SK-N-SH treated with all-trans-retinoic acid at 6 μM for 48 hours (cell line): Measurements from ENCODE around the gene FCER2.

ENCODE experiments used
- ATAC-seq: fragments of 200-7000 bp; cut with Tn5 transposase; 3 replicates; pipeline ENCODE4 v1.9.1; 2020; ENCODE audit warnings: mild to moderate bottlenecking, moderate library complexity
- ARNTL ChIP-seq: fragments of 450-650 bp; formaldehyde crosslinking; IDR thresholded peaks from 2 replicates; pipeline ENCODE4 v1.5.0; 2020; ENCODE audit warnings: low read depth, mild to moderate bottlenecking, moderate library complexity, borderline replicate concordance
- BACH2 ChIP-seq: fragments of 250-450 bp; sonication (Bioruptor Pico); IDR thresholded peaks from 2 replicates; pipeline ENCODE4 v1.9.0; 2021; ENCODE audit warnings: mild to moderate bottlenecking, borderline replicate concordance
- CSDC2 ChIP-seq: fragments of 250-450 bp; sonication (Bioruptor Pico); IDR thresholded peaks from 2 replicates; pipeline ENCODE4 v1.5.0; 2020; ENCODE audit warnings: mild to moderate bottlenecking, moderate library complexity
- ESRRG ChIP-seq: fragments of 250-450 bp; sonication (Bioruptor Pico); IDR thresholded peaks from 2 replicates; pipeline ENCODE4 v1.6.1; 2021; ENCODE audit warnings: mild to moderate bottlenecking
- GLIS3 ChIP-seq: fragments of 250-450 bp; sonication (Bioruptor Pico); IDR thresholded peaks from 2 replicates; pipeline ENCODE4 v1.5.0; 2020; ENCODE audit warnings: mild to moderate bottlenecking, moderate library complexity
- ISL1 ChIP-seq: fragments of 250-450 bp; sonication (Bioruptor Pico); IDR thresholded peaks from 2 replicates; pipeline ENCODE4 v2.1.2; 2022; ENCODE audit warnings: mild to moderate bottlenecking, moderate library complexity
- OSR1 ChIP-seq: fragments of 250-450 bp; sonication (Bioruptor Pico); IDR thresholded peaks from 2 replicates; pipeline ENCODE4 v1.8.0; 2022; ENCODE audit warnings: moderate library complexity, mild to moderate bottlenecking, inconsistent platforms
- PPARA ChIP-seq: fragments of 250-450 bp; sonication (Bioruptor Pico); IDR thresholded peaks from 2 replicates; pipeline ENCODE4 v1.5.0; 2020; ENCODE audit warnings: mild to moderate bottlenecking, borderline replicate concordance
- RARB ChIP-seq: fragments of 250-450 bp; sonication (Bioruptor Pico); IDR thresholded peaks from 2 replicates; pipeline ENCODE4 v1.8.0; 2021; ENCODE audit warnings: mild to moderate bottlenecking, moderate library complexity
- SNAI2 ChIP-seq: fragments of 250-450 bp; sonication (Bioruptor Pico); IDR thresholded peaks from 2 replicates; pipeline ENCODE4 v1.5.0; 2020; ENCODE audit warnings: mild to moderate bottlenecking, moderate library complexity
- TCF4 ChIP-seq: fragments of 250-450 bp; sonication (Bioruptor Pico); IDR thresholded peaks from 2 replicates; pipeline ENCODE4 v1.8.0; 2021; ENCODE audit warnings: mild to moderate bottlenecking, moderate library complexity, borderline replicate concordance
- TOX ChIP-seq: fragments of 250-450 bp; sonication (Bioruptor Pico); IDR thresholded peaks from 2 replicates; pipeline ENCODE4 v1.8.0; 2021; ENCODE audit warnings: mild to moderate bottlenecking, moderate library complexity, borderline replicate concordance
- ZC3H10 ChIP-seq: fragments of 250-450 bp; sonication (Bioruptor Pico); IDR thresholded peaks from 2 replicates; pipeline ENCODE4 v1.5.1; 2021; ENCODE audit warnings: mild to moderate bottlenecking, moderate library complexity
- ZFP3 ChIP-seq: fragments of 250-450 bp; sonication (Bioruptor Pico); IDR thresholded peaks from 2 replicates; pipeline ENCODE4 v1.5.0; 2020; ENCODE audit warnings: mild to moderate bottlenecking, moderate library complexity
- ZFP30 ChIP-seq: fragments of 450-650 bp; formaldehyde crosslinking; IDR thresholded peaks from 2 replicates; pipeline ENCODE4 v1.5.0; 2022; ENCODE audit warnings: mild to moderate bottlenecking, moderate library complexity
- ZNF565 ChIP-seq: fragments of 450-650 bp; formaldehyde crosslinking; conservative IDR thresholded peaks from 2 replicates; pipeline ENCODE4 v1.5.0; 2020; ENCODE audit warnings: low read depth, mild to moderate bottlenecking, moderate library complexity
- ZNF70 ChIP-seq: fragments of 450-650 bp; formaldehyde crosslinking; IDR thresholded peaks from 2 replicates; pipeline ENCODE4 v1.5.0; 2020; ENCODE audit warnings: mild to moderate bottlenecking, moderate library complexity
- ZNF8 ChIP-seq: fragments of 450-650 bp; formaldehyde crosslinking; IDR thresholded peaks from 2 replicates; pipeline ENCODE4 v1.5.0; 2020; ENCODE audit warnings: mild to moderate bottlenecking, moderate library complexity
- TF ChIP-seq, protein P1 (sequence below): fragments of 250-450 bp; sonication (Bioruptor Pico); IDR thresholded peaks from 2 replicates; pipeline ENCODE4 v1.8.0; 2021; ENCODE audit warnings: low read depth, mild to moderate bottlenecking, moderate library complexity, borderline replicate concordance
- TF ChIP-seq, protein P2 (sequence below): fragments of 250-450 bp; sonication (Bioruptor Pico); IDR thresholded peaks from 2 replicates; pipeline ENCODE4 v1.8.0; 2020; ENCODE audit warnings: mild to moderate bottlenecking, moderate library complexity, borderline replicate concordance
- TF ChIP-seq, protein P3 (sequence below): fragments of 250-450 bp; sonication (Bioruptor Pico); IDR thresholded peaks from 2 replicates; pipeline ENCODE4 v1.5.0; 2020; ENCODE audit warnings: mild to moderate bottlenecking, moderate library complexity
- TF ChIP-seq, protein P4 (sequence below): fragments of 250-450 bp; sonication (Bioruptor Pico); IDR thresholded peaks from 2 replicates; pipeline ENCODE4 v1.5.1; 2020; ENCODE audit warnings: low read depth, mild to moderate bottlenecking, moderate library complexity

Gene FCER2

DNA sequence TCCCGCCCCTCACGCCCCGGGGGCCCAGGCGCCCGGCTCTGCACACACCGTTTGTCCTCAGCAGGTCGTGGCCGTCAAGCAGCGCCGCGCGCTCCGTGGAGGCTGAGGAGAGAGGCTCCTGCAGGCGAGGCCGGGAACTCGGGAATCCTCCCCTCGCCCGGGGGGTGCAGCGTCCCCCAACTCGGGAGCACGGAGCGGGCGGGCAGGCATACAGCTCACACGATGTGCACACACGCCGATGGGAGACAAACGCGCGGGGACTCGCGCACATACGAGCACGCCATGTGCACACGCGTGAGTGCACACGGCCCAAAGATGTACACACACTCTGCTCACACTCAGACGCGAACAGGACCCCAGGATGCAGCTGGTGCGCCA lies 29.3 kb upstream of the FCER2 start:
- no peak for ATAC-seq
- TF ChIP-seq ZFP30 (CRISPR knock-in tag) (no peak), GLIS3 (CRISPR knock-in tag) (no peak), ISL1 (CRISPR knock-in tag) (no peak), ZC3H10 (CRISPR knock-in tag) (no peak), RARB (CRISPR knock-in tag) (no peak), TCF4 (no peak), OSR1 (no peak), BACH2 (CRISPR knock-in tag) (no peak), TOX (CRISPR knock-in tag) (no peak), ZNF565 (CRISPR knock-in tag) (no peak), ZNF8 (no peak), CSDC2 (CRISPR knock-in tag) (no peak), ARNTL (no peak), ESRRG (no peak), SNAI2 (CRISPR knock-in tag) (no peak)
- TF ChIP-seq, protein P1, sequence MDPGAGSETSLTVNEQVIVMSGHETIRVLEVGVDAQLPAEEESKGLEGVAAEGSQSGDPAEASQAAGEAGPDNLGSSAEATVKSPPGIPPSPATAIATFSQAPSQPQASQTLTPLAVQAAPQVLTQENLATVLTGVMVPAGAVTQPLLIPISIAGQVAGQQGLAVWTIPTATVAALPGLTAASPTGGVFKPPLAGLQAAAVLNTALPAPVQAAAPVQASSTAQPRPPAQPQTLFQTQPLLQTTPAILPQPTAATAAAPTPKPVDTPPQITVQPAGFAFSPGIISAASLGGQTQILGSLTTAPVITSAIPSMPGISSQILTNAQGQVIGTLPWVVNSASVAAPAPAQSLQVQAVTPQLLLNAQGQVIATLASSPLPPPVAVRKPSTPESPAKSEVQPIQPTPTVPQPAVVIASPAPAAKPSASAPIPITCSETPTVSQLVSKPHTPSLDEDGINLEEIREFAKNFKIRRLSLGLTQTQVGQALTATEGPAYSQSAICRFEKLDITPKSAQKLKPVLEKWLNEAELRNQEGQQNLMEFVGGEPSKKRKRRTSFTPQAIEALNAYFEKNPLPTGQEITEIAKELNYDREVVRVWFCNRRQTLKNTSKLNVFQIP (CRISPR knock-in tag): no peak
- TF ChIP-seq, protein P2, sequence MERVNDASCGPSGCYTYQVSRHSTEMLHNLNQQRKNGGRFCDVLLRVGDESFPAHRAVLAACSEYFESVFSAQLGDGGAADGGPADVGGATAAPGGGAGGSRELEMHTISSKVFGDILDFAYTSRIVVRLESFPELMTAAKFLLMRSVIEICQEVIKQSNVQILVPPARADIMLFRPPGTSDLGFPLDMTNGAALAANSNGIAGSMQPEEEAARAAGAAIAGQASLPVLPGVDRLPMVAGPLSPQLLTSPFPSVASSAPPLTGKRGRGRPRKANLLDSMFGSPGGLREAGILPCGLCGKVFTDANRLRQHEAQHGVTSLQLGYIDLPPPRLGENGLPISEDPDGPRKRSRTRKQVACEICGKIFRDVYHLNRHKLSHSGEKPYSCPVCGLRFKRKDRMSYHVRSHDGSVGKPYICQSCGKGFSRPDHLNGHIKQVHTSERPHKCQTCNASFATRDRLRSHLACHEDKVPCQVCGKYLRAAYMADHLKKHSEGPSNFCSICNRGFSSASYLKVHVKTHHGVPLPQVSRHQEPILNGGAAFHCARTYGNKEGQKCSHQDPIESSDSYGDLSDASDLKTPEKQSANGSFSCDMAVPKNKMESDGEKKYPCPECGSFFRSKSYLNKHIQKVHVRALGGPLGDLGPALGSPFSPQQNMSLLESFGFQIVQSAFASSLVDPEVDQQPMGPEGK: no peak
- TF ChIP-seq, protein P3, sequence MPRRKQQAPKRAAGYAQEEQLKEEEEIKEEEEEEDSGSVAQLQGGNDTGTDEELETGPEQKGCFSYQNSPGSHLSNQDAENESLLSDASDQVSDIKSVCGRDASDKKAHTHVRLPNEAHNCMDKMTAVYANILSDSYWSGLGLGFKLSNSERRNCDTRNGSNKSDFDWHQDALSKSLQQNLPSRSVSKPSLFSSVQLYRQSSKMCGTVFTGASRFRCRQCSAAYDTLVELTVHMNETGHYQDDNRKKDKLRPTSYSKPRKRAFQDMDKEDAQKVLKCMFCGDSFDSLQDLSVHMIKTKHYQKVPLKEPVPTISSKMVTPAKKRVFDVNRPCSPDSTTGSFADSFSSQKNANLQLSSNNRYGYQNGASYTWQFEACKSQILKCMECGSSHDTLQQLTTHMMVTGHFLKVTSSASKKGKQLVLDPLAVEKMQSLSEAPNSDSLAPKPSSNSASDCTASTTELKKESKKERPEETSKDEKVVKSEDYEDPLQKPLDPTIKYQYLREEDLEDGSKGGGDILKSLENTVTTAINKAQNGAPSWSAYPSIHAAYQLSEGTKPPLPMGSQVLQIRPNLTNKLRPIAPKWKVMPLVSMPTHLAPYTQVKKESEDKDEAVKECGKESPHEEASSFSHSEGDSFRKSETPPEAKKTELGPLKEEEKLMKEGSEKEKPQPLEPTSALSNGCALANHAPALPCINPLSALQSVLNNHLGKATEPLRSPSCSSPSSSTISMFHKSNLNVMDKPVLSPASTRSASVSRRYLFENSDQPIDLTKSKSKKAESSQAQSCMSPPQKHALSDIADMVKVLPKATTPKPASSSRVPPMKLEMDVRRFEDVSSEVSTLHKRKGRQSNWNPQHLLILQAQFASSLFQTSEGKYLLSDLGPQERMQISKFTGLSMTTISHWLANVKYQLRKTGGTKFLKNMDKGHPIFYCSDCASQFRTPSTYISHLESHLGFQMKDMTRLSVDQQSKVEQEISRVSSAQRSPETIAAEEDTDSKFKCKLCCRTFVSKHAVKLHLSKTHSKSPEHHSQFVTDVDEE (CRISPR knock-in tag): no peak
- TF ChIP-seq, protein P4, sequence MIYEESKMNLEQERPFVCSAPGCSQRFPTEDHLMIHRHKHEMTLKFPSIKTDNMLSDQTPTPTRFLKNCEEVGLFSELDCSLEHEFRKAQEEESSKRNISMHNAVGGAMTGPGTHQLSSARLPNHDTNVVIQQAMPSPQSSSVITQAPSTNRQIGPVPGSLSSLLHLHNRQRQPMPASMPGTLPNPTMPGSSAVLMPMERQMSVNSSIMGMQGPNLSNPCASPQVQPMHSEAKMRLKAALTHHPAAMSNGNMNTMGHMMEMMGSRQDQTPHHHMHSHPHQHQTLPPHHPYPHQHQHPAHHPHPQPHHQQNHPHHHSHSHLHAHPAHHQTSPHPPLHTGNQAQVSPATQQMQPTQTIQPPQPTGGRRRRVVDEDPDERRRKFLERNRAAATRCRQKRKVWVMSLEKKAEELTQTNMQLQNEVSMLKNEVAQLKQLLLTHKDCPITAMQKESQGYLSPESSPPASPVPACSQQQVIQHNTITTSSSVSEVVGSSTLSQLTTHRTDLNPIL (CRISPR knock-in tag): no peak

DNA sequence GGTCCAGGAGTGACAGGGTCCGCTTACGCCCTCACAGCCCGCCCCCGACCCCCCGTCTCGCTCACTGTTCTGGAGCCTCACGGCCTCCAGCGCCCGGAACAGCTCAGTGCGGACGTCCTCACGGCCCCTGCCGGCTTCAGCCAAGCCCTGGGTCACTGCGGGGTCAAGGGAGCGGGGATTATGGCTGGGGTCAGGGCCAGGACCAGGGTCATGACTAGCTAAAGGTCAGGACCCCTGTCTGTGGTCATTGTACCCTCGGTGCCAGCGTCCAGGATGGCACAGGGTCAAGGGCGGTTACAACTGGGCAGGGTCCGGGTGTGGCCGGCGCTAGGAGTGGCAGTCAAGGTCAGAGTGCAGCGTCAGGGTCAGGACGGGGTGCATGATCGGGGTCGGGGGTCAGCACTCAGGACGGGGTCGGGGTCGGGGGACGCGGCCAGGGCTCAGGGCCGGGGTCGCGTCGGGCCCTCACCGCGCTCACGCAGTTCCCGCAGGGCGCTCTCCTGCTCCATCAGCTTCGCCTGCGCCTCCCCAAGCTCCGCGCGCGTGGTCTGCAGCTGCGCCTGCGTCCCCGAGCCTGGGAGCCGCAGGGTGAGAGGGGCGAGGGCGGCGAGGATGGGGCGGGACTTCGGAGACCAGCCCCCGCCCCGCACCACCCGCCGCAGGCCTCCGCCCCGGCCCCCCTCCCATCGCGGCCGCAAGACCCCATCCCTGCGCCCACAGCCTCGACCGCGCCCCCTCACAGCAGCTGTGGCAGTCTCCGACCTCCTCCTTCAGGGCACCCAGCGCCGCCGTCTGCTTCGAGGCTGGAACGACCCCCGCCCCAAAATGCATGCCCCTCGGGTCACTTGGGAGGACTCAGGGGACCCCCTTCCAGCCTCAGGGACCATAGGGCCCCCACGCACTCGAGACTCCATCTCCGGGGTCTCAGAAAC lies 28.6 kb upstream of the FCER2 start:
- ATAC-seq: no peak
- TF ChIP-seq RARB (CRISPR knock-in tag) (no peak), ZNF70 (CRISPR knock-in tag) (no peak), TOX (CRISPR knock-in tag) (no peak), ZNF565 (CRISPR knock-in tag) (no peak)

DNA sequence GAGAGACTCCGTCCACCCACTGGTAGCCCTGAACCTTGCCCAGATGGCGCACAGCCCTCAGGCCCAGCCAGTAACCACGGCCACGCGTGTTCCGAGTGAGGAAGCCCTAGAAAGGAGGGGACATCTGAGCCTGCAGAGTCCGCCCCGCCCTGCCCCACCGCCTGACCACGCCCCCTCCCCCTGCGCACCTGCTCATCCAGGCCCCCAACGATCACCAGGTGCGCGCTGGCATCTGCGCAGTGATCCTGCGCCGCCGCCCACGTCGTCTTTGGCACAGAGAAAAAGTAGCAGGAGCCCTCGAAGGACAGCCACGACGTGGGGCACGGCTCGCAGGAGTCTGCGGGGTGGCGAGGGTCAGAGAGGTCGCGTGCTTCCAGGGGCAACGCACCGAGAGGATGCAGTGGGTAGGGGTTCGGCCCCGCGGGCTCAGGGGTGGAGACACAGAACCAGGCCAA lies 27.9 kb upstream of the FCER2 start:
- TF ChIP-seq TCF4: no peak
- TF ChIP-seq ZC3H10 (CRISPR knock-in tag): no peak
- no peak for TF ChIP-seq ESRRG
- TF ChIP-seq BACH2 (CRISPR knock-in tag): no peak
- ATAC-seq: no peak

DNA sequence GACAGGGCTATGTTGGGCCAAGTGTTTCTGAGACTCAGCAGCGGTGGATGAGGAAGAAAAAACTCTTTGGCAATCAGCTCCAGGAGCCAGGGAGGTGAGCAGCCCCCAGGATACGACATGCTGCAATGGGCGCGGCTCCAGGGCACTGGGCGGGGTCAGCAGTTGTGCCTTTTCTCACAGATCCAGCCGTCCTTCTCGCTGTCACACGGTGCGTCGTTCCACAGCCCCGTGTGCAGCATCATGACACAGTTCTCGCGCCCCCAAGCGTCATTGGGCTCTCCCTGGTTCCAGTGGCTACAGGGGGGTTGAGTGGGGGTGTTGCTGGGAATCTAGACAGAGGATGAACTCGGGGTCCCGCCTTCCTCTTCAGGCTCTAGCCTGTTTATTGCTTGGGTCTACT lies 27.3 kb upstream of the FCER2 start:
- ATAC-seq: no peak
- TF ChIP-seq, protein P3 (CRISPR knock-in tag): no peak
- no peak for TF ChIP-seq ZC3H10 (CRISPR knock-in tag)
- no peak for TF ChIP-seq BACH2 (CRISPR knock-in tag)
- no peak for TF ChIP-seq ZNF70 (CRISPR knock-in tag)
- TF ChIP-seq, protein P4 (CRISPR knock-in tag): no peak
- TF ChIP-seq, protein P1 (CRISPR knock-in tag): no peak
- TF ChIP-seq ZFP3 (CRISPR knock-in tag): no peak
- no peak for TF ChIP-seq PPARA (CRISPR knock-in tag)
